ENCODE measurements around the gene SCNN1A.

SCNN1A gene

GRCh38 chr12:6368906-6369525 is 6.3 kb downstream of the SCNN1A start:
- DNase-seq (ENCODE audit: low read depth, low spot score) = no peak

GRCh38 chr12:6367969-6368892 is 7.1 kb downstream of the SCNN1A start:
- no peak for DNase-seq (ENCODE audit: low read depth, low spot score)

GRCh38 chr12:6367065-6367968 is 8.0 kb downstream of the SCNN1A start:
- no peak for DNase-seq (ENCODE audit: low read depth, low spot score)

GRCh38 chr12:6364044-6364374 is 11.4 kb downstream of the SCNN1A start:
- no peak for DNase-seq (ENCODE audit: low read depth, low spot score)

- DNase-seq (ENCODE audit: low read depth, low spot score) = no peak
Observed at GRCh38 chr12:6363330-6364043, 11.9 kb downstream of the SCNN1A start.

GRCh38 chr12:6363010-6363329 is 12.4 kb downstream of the SCNN1A start:
- DNase-seq (ENCODE audit: low read depth, low spot score) = no peak

GRCh38 chr12:6362403-6362802 is 13.0 kb downstream of the SCNN1A start:
- no peak for DNase-seq (ENCODE audit: low read depth, low spot score)

GRCh38 chr12:6361834-6362233 is 13.5 kb downstream of the SCNN1A start:
- DNase-seq (ENCODE audit: low read depth, low spot score) = no peak

- DNase-seq (ENCODE audit: low read depth, low spot score) = no peak
Observed at GRCh38 chr12:6360578-6361490, 14.5 kb downstream of the SCNN1A start.

- no peak for DNase-seq (ENCODE audit: low read depth, low spot score)
Observed at GRCh38 chr12:6360080-6360571, 15.2 kb downstream of the SCNN1A start.

GRCh38 chr12:6358881-6359280 is 16.5 kb downstream of the SCNN1A start:
- no peak for DNase-seq (ENCODE audit: low read depth, low spot score)

GRCh38 chr12:6356374-6356820 is 19.0 kb downstream of the SCNN1A start:
- no peak for DNase-seq (ENCODE audit: low read depth, low spot score)

GRCh38 chr12:6355491-6356373 is 19.6 kb downstream of the SCNN1A start:
- no peak for DNase-seq (ENCODE audit: low read depth, low spot score)

GRCh38 chr12:6354495-6355393 is 20.6 kb downstream of the SCNN1A start:
- DNase-seq (ENCODE audit: low read depth, low spot score) = no peak

GRCh38 chr12:6352193-6353173 is 22.9 kb downstream of the SCNN1A start:
- DNase-seq (ENCODE audit: low read depth, low spot score) = no peak

- DNase-seq (ENCODE audit: low read depth, low spot score) = no peak
Observed at GRCh38 chr12:6351622-6352021, 23.7 kb downstream of the SCNN1A start.

Measured in iPS DF 19.7 (cell line).